ENCODE data around the gene NUCKS1.

NUCKS1 gene

DNA sequence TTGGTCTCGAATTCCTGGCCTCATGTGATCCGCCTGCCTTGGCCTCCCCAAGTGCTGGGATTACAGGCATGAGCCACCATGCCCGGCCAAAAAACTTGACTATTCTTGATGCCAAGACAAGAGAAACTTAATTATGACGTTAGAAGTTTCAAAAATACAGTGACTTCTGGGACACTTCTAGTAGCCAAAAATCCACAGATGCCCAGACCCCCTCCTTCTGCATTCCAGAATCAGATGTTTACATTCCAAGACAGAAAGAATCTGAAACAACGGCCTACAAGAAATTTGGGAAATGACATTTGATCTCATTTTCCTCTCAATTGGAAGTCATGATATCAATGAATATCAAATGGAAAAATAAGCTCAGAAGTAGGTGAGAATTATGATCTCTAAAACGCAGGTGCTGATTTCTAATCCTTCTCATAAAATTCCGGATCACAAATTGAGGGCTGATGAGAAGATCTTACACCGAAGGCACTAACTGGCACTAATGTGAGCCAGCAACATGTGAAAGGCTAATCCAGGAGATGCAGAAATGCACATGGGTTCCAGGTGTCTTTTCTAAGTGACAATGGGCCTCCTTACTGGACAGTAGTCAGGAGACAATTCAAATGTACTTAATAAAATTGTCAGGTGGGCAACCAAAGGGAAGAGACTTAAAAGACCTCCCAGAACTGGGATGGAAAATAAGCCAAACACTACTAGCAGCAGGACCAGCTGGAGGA is 19.8 kb upstream of the NUCKS1 start:
- no peak for DNase-seq

DNA sequence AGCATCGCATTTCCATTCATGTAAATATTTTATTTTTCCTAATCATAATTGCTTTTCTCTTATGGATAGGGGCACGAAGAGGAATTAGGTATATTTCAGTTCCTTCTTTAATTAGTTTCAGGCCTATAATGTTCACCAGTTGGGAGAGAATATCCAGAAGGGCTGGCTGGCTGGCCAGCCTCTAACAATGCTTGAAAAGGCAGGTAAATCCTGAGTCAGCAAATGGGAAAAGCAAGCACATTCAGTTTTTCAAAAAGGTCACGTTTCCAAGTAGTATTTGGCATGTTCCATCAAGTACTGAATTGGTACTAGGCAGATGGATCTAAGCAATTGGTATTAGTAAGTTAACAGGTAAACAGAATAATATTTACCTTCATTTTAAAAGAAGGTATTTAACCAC is 17.3 kb upstream of the NUCKS1 start:
- no peak for DNase-seq

DNA sequence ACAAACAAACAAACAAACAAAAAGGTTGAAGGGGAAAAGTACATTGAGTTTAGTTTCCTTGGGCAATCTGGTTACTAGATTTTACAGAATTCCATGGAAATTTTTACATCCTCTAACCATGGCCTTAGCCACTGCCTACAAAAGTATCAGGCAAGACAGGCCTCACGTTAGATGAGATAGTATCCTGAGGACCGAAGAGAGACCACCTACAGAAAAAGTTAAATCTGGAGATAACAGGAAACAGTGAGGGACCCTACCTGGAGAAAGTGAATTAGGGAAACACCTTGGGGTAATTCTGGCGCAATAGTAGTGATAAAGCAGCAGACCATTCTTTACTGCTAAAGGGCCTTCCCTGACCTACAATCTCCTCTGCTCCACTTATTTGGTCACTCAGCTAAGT is 16.6 kb upstream of the NUCKS1 start:
- no peak for DNase-seq

DNA sequence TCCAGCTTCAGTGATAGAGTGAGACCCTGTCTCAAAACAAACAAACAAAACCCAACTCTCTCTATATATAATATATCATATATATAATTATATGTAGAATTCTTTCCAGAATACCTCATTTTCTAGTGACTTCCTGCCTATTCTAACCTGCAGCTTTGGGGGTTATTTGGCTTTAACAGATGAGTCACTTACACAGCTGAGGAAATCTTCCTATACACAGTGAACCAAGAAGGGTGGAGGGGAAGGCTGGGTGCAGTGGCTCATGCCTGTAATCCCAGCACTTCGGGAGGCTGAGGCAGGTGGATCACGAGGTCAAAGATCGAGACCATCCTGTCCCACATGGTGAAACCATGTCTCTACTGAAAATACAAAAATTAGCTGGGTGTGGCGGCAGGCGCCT is 16.1 kb upstream of the NUCKS1 start:
- no peak for DNase-seq

DNA sequence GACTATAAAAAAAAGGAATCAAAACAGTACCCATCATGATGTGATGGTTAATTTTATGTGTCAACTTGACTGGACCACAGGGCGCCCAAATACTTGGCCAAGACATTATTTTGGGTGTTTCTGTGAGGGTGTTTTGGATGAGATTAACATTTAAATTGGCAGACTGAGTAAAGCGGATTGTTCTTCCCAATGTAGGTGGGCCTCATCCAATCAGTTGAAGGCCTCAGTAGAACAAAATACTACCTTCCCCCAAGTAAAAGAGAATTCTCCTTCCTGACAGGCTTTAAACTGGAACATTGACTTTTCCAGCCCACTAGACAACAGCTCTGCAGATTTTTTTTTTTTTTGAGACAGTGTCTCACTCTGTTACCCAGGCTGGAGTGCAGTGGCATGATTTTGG is 14.6 kb upstream of the NUCKS1 start:
- DNase-seq, result no peak

DNA sequence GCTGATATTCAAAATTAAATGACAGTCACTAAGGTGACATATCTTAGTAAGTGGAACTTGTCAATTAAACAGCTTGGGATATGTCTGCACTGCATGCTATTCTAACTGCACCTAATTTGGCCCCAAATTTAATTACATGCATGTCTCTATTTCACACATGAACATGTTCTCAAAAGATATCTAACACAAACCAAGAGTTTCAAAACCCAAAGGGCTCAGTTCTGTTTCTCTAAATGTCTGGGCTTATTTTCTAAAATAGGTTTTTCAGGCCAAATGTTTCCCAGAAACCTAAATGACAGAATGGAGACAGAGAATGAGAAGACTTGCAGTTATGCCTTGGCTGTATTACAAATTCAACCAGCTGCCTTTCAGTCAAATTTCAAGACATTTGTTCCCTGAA is 14.0 kb upstream of the NUCKS1 start:
- DNase-seq, result no peak

DNA sequence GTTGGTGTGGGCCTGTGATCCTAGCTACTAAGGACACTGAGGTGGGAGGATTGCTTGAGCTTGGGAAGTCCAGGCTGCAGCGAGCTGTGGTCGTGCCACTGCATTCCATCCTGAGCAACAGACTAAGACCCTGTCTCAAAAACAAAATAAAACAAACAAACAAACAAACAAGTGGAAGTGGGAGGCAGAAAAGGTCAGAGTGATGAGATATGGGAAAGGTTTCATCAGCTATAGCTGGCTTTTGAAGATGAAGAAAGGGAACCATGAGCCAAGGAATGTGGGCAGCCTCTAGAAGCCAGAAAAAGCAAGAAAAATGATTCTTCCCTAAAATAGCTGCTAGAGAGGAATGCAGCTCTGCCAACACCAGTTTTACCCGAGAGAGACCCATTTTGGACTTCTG is 10.6 kb upstream of the NUCKS1 start:
- DNase-seq, result no peak

DNA sequence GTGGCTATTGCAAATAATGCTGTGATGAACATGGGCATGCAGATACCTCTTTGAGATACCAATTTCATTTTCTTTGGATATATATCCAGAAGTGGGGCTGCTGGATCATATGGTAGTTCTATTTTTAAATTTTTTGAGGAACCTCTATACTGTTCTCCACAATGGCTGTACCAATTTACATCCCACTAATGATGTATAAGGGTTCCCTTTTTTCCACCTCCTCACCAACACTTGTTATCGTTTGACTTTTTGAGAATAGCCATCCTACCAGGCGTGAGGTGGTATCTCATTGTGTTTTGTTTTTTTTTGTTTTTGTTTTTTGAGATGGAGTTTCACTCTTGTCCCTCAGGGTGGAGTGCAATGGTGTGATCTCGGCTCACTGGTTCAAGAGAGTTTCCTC is 6.6 kb upstream of the NUCKS1 start:
- no peak for DNase-seq

DNA sequence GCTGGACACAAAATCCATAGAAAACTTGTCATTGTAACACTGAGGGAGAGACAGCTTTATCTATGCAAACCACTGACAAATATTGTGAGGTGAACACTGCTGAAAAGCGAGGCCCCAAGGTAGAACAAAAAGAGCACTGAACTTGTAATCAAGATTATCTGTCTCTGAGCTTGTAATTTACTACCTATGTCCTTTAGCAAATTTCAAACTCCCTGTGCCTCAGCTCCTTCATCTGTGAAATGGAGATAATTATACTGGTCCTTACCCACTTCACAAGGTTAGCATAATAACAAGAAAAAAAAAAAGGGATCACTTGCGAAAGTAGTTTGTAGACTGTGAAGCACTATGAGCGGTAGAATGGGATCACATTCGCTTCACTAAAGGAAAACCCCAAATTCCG is 4.9 kb upstream of the NUCKS1 start:
- no peak for DNase-seq

DNA sequence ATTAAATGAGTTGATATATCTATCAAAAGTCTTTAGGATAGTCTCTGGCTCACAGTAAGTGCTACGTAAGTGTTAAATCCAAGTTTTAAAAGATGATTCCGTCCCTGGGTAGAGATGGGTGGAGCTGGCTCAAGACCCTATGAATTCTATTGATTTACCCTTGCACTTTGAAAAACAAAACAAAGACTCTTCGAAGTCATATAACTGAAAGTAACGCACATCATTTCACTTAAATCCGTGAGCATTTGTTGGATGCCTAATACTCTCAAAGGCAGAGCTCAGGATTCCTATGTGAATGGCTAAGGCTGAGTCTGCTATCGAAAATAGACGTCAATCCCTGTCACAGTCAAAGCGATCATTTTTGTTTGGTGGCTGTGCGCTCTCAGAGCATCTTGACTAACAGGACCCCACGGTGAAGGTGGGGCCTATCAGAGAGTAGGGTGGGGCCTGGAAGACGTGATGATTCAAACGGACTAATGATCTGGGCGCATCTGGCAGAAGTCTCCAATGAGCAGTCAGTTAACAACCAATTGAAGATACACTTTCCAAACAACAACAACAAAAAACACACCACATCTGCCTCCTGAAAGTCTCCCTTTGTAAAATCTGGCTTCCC is 1.2 kb upstream of the NUCKS1 start:
- peak in 1 of 5 donors; percentile 40 for DNase-seq

DNA sequence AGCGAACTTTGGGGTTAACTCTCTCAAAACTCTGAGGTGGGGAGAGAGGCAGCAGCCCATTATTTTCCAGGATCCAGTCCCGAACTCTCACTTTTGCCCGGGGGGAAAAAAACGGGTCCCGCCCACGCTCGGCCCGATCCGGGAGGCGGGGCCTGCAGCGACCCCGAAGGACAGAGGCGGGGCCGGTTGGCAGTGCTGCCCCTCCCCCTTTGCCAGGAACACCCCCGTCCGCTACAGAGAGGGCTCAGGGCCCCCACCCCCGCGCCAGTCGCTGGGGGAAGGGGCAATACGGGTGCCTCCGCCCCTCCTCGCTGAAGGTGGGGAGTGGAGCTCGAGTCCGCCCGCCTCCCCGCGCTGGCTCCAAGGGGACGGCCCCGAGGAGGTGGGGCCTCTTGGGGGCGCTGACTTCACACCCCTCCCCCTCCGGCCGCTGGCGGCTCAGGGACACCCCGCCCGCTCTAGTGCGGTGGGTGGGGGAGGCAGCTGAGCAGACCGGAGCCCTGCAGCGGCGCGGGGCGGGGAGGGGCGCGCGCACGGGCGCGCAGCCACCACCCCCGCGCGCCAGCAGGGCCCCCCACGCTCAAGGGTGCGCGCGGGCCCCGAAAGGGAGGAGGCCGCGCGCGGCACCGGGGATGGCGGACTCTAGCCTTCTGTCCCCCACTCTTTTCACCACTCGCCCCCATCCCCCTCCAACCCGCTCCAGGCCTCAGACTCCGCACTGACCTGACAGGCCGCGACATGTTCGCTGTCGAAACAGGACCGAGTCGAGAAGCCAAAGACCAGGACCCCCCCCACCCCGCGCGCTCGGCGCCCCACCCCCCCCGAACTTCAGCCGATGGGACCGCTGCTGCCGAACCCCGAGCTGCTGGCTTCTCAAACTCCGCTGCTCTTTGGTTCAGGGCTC is 496 bp downstream of the NUCKS1 start:
- peak; percentile 92 to 96 (median 92) for DNase-seq

DNA sequence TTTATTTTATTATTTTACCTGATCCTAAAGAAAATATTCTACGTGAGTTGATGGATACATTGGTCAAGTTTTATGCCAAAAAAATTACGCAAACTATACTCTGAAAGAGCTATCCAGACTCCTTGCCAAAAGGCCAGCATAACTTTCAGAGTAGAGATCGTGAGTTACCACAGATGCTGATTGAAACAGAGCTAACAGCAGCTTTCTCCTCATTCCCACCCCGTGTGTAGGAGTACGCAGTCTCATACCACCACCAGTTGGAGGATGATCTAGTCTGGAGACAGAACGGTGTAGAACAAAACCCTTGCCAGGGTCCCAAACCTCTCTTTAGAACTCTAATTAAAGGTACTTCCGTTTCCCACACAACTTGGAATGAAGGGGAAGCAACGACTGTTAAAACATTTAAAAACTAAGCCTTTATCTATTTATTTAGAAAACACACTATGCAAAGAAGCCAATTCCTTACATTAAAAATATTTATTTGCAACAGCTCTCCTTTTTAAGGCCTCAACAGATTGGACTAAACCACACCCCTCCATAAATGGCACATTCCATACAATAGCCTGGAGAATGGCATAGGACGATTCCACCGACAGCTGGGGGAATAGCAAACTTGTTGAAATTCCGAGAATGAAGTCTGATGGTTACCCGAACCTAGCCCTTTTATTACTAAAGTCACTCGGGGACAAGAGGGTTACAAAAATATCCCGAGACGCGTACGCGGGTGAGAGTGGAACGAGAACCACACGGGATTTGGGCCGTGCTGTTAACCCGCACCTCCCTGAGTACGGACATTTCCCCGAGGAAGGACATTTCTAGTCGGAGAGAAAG is 1.4 kb downstream of the NUCKS1 start:
- DNase-seq, result peak in 1 of 5 donors; percentile 30

DNA sequence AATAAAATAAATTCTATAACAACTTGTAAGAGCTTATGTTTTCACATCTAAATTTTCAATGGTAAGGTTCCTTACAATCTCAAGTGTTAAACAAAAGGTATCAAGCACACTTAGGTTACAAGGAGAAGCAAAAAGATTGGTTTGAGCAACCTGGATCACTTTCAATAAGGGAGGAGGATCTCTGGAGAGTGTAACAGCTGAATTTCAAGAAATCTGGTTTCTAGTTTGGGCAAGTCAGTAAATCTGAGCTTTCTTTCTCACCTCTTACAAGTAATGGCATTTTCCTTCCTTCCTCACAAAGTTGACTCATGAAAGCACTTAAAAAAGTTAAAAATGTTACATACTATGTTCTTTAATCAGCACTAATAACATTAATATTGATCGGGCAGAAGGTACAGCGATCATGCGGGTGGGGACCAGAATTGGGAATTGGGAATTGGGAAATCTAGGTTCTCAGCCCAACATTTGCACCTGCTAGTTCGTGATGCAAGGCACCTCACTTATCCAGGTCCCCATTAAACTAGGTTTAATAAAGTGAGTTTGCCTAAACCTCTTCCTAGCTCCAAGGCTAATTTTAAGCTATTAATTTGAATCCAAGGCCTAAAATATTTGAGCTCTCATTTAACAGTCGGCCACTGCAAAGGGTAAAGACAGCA is 3.1 kb downstream of the NUCKS1 start:
- no peak for DNase-seq

DNA sequence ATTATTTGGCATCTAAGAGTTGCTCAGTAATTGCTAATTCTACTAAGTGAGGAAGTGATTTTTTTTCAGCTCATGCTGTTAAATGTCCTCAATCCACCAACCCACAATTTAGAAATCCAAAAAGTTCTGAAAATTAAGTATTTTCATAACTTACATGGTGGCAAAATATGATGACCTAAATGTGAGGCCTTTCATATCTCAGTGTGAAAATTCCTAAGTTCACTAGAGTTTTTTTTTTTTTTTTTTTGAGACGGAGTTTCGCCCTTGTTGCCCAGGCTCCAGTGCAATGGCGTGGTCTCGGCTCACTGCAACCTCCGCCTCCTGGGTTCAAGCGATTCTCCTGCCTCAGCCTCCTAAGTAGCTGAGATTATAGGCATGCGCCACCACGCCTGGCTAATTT is 5.6 kb downstream of the NUCKS1 start:
- no peak for DNase-seq

DNA sequence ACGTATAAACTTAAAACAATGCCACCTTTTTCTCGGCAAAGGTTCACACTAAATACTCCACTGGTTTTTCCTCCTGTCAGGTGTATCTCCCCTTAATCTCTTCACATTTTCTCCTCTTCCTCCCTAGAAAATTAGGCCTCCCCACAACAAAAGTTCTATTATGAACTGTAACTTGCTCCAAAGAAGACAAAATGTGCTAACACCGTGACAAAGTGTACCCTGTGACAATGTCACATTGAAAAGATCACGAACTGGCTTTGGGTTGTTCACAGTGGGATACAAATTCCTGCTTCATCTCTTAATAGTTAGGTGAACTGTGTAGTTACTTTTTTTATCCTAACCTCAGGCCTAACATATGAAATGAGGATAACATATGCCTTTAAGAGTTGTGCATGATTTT is 6.0 kb downstream of the NUCKS1 start:
- no peak for DNase-seq

DNA sequence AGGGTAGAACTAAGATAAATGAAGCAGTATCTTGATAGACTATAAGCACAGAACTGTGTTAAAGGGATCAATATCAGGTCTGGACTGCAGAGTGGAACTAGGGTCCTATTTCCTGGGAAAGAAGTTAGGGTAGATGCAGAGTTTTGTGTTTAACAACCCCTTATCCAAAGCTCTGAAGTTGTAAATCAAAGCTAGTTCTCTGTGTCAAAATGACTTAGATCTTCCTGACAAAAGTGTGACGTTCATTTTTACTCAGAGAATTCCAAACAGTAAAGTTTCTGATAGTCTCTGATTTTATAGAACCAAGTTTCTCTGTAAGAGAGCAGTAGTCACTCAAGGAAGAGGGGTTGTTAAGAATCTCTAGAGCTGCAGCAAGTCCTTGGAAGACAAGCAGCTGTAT is 8.3 kb downstream of the NUCKS1 start:
- no peak for DNase-seq

DNA sequence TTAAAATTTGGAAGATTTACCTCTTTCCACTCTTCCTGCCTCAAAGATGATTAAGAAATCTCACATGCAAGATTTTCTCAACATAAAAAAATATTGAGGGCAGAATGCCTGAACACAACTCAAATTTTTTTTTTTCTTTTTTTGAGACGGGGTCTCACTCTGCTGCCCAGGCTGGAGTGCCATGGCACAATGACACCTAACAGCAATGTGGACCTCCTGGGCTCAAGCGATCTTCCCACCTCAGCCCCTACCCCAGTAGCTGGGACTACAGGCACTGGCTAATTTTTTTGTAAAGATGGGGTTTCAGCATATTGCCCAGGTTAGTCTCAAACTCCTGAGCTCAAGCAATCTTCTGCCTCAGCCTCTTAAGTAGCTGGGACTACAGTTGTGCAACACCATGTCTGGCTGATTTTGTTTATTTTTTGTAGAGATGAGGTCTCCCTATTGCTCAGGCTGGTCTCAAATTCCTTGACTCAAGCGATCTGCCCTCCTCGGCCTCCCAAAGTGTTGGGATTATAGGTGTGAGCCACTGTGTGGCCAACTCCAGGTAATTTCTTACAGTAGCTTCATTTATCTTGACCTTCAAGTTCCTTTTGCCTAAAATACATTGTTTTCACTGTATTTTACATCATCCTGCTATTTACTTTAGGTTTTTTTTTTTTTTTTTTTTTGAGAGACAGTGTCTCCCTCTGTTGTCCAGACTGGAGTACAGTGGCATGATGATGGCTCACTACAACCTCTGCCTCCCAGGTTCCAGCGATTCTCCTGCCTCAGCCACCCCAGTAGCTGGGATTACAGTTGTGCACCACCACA is 10.4 kb downstream of the NUCKS1 start:
- no peak for DNase-seq

DNA sequence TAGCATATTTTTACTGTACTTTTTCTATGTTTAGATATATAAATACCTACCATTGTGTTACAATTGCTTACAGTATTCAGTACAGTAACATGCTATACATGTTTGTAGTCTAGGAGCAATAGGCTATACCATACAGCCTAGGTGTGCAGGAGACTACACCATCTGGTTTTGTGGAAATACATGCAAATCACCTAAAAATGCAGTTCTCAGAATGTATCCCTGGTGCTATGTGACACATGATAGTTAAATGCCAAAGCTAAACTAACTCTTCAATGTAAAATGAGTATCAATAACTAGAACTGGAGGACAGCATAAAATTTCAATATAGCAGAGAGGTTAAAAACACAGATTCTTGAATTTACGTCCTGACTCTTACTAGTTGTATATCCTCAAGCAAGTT is 14.8 kb downstream of the NUCKS1 start:
- no peak for DNase-seq

DNA sequence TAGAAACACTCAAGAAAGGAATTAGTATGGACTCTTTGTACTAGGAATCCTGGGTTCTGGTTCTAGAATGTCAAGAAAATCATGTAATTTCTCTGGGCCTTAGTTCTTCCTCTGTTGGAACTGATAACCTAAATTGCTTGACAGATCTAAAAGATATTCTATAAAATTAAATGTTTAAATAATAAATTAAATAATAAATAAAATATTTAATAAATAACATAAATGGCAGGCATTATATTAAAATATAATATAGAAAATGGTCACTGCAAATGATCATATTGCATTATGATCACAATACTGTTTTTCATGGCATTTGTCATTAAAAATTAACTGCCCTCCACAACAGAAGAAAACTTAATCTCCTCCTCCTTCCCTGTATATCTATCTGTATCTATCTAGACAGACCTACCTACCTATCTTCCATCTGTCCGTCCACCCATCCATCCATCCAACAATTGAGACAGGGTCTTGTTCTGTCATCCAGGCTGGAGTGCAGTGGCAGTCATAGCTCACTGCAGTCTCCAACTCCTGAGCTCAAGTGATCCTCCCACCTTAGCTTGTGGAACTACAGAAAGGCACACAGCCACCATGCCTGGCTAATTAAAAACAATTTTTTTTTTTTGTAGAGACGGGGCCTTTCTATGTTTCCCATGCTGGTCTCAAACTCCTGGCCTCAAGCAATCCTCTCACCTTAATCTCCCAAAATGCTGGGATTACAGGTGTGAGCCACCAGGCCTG is 16.4 kb downstream of the NUCKS1 start:
- DNase-seq, result no peak

DNA sequence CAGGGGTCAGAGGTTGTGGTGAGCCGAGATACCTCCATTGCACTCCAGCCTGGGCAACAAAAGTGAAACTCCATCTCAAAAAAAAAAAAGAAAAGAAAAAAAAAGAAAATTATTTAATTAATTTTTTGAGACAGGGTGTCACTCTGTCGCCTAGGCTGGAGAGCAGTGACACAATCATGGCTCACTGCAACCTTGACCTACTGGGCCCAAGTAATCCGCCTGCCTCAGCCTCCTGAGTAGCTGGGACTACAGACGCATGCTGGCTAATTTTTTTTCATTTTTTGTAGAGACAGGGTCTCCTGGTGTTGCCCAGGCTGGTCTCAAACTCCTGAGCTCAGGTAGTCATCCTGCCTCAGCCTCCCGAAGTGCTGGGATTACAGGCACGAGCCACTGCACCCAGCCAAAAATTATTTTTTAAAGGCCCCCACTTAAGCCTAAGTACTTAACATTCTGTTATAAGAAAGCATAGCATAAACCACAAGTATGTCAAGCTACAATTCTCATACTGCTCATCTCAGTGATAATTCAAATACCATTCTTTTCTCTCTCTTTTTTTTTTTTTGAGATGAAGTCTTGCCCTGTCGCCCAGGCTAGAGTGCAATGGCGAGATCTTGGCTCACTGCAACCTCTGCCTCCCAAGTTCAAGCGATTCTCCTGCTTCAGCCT is 19.9 kb downstream of the NUCKS1 start:
- DNase-seq, result no peak

Data from T-helper 1 cell (primary cell).